SKM-1 treated with dmso at 0.1 percent for 144 hours (cell line): ENCODE data around the gene PBX4.
A peak's percentile ranks its signal among the peaks of the same experiment; 100 is the strongest.

ENCODE experiments used
- DNase-seq: peaks from one replicate; lab custom pipeline; 2025; ENCODE audit not compliant: unreplicated experiment; lab: John Stamatoyannopoulos, UW

PBX4 gene

GRCh38 chr19:19527674-19528625 is 90.5 kb downstream of the PBX4 start:
- no peak for DNase-seq

- no peak for DNase-seq
These were observed 91.2 kb downstream of the PBX4 start for GRCh38 chr19:19527371-19527656.

DNA sequence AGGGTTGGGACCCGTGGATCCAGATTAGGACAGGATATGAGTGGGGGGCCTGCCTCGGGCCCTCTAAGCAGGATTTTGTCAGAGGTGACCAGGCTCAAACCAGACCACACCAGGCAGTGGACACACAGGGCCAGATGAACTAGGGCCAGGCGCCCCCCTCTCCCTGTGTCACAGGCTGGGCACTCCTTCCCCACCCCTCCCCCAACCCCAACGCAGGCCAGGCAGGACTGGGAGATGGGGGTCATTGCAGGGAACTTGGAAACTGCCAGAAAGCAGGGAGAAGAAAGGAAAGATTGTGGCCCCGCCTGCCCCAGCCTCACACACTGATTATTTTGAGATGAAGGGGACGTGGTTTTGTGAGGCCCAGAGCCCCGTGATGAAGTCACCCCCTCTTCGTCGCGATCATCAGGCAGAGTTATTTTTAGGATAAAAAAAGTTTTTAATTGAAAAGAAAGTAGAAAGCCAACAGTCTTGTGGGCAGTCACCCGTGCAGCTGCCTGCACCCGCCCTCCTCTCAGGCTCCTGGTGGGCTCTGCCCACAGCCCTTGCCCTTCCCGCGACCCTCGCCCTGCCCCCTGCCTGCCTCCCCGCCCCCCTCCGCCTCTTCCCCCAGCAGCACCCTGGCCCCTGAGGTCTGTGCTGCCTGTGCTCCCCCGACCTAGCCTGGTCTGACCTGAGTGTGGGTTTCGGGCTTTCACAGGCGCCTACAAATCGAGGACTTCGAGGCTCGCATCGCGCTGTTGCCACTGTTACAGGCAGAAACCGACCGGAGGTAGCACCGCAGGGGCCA is 91.7 kb downstream of the PBX4 start:
- no peak for DNase-seq

DNA sequence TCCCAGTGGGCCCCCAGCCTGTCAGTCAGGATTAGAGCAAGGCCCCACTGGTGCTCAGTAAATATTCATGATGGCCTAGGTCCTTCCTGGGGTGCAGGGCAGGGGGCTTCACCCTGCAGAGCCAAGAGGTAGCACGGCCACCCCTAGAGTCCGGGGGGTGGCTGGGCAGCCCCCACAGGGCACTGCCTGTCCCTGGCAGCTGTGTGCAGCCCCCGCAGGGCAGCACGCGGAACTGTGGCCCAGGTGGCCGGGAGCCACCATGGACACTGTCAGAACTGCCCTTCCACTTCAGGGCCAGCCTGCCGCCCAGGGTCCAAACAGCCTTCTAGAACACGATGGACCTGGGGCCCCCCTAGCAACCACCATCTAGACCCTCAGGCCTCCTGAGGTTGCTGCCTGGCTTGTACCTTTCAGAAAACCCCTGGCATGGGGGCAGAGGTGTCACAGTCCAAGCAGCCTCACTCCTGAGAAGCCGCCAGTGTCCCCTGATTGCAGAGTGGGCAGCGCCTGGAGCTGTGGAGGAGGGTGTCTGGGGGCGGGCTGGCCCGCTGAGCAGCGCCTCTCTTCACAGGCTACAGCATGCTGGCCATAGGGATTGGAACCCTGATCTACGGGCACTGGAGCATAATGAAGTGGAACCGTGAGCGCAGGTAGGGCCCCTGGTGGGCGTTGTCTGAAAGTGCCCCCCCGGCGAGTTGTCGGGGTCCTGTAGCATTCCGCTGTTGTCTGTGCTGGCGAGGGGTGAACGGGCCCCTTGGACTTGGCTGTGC is 92.7 kb downstream of the PBX4 start:
- no peak for DNase-seq

DNA sequence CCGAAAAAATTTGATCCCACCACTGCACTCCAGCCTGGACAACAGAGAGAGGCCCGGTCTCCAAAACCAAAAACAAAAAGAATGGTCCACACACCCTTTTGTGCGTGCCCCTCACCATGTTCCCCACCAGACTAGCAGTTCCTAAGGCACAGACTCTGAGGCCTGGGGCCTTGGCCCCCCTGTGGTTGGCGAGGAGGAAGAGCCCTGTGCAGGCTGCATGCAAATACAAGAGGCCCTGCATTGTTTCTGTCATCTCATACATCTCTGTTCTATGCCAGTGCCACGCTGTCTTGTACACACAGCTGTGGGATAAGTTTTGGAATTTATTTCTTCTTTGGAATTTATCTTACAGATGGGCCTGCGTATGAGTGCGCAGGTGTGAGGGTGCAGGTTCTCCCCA is 94.4 kb downstream of the PBX4 start:
- DNase-seq: no peak

DNA sequence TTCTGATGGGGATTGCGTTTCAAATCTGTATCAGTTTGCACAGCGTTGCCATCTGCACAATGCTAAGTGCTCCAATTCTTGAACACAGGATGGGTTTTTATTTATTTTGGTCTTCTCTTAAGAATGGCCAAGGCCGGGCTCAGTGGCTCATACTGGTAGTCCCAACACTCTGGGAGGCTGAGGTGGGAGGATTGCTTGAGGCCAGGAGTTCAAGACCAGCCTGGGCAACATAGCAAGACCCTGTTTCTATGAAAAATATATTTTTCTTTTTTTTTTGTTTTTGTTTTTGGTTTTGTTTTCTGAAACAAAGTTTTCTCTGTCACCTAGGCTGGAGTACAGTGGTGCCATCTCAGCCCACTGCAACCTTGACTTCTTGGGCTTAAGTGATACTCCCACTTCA is 95.3 kb downstream of the PBX4 start:
- no peak for DNase-seq

- DNase-seq: no peak
These were observed 97.5 kb downstream of the PBX4 start for GRCh38 chr19:19520989-19521388.

DNA sequence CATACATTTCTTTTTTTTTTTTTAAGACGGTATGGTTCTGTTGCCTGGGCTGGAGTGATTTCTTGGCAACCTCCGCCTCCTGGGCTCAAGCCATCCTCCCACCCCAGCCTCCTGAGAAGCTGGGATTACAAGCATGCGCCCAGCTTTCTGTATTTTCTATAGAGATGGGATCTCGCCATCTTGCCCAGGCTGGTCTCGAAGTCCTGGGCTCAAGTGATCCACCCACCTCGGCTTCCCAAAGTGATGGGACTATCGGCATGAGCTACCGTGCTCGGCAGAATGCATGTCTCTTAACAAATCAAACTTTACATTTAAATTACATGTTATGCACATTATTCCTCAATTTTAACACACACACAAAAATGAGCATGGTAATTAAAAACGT is 101.3 kb downstream of the PBX4 start:
- DNase-seq: no peak

DNA sequence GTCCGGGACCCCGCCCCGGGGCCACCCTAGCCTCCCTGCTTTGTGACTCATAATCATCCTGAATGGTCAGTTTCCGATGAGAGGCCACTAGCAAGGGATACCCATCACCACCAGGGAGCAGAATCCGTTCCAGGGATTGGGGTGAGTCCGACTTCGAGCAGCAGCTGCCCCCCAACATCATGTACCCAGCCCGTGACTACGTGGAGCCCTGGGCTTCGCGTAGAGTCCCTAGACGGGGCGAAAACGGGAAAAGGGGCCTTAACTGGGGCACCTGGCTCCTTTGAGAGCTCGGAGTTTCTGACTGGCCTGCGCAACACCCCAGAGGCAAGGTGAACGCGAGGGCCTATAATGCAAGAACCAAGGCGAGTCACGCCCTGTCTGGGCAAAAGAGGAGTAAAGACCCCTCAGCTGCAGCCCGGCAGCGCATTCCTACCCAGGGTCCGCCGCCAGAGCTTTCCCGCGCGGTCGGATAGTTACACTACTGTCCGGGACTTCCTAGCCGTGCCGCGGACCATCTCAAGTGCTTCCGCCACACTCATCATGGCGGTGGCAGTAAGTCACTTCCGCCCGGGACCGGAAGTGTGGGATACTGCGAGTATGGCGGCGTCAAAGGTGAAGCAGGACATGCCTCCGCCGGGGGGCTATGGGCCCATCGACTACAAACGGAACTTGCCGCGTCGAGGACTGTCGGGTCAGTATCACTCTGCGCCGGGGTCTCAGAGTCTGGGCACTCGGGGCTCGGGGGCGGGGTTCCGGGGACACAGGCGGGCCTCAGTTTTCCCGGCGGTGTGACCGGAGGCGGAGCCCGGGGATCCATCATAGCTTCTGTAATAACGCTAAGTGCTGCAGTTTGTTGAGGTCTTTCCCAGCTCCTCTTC is 102.6 kb downstream of the PBX4 start, which contains the start of gene NDUFA13:
TSS of gene NDUFA13 (plus strand) at position 584 of the 878 bp plus-strand sequence. CDS start at position 598, 14 bp downstream.
- DNase-seq: peak; percentile 84

GRCh38 chr19:19514881-19515641 is 103.4 kb downstream of the PBX4 start, which contains the start of gene TSSK6:
Gene TSSK6, minus strand, starts transcription at chr19:19515548. Its CDS starts 121 bp downstream, at chr19:19515427.
- DNase-seq: no peak

DNA sequence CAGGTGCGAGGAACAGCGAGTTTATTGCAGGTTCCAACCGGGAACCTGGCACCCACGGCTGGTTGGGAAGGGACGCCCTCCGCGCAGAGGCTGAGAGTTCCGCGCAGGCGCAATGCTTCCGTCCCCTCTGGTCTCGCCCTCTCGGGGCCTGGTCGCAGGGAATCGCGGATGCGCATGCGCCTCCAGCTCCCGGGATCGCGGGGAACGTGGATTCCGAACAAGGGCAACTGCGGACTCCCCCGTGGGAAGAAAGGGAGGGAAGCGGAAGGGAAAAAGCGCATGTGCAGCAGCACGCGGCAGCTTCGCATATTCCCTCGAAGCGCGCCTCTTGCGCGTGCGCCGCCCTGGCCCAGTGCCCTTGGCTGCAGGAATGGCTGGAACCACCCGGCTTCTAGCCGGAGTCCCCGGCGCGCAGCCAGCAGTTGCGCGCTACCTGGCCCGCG is 104.3 kb downstream of the PBX4 start:
- DNase-seq: no peak

GRCh38 chr19:19513682-19514081 is 104.8 kb downstream of the PBX4 start:
- DNase-seq: no peak
